GM19025 (cell line): ENCODE data around the gene PAX7.
"Not testable (repeated sequence)": the region's sequence is repeated elsewhere in the genome, so short reads cannot be mapped to it uniquely, and the experiment has no call there.

ENCODE experiments used
- ATAC-seq: cut with Tn5 transposase; IDR thresholded peaks from one replicate; pipeline ENCODE4 v1.9.1; 2021; ENCODE audit warnings: mild to moderate bottlenecking, low read depth, moderate library complexity; ENCODE audit not compliant: unreplicated experiment

PAX7 gene

DNA sequence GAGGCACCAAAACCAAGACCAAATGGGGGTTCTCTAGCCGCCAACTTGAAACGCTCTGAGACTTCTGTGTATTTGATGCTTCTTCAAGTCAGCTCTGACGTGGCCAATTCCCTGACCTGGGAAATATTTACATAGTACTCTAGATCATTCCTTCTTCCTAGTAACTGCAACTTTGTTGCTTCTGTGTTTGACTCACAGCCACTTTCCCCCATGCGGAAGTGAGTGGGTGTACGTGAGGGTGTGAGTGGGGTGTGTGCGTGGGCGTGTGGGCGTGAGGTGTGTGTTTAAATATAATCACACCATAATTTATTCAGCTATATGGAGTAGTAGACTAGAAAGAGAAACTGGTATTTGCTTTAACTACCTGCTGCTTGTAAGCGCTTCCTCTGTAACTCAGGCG, 117.8 kb downstream of the PAX7 start:
- ATAC-seq: no peak

DNA sequence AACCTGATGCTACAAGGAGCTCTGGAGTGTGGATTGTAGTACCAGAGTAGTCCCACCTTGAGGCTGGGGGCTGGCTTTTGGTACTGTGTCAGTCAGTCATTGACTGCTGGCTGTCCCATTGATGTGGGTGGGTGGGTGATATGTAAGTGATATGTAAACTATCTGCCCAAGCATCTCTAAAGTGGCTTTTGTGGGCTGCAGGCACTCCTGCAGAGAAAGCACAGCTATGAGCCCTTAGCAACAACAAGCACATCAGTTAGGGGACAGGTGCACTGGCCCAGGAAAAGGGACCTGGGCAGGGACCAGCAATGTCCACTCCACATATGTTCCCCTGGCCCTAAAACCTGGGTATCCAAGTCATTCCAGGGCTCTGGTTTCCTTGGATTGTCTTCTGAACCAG, 118.9 kb downstream of the PAX7 start:
- ATAC-seq: no peak

DNA sequence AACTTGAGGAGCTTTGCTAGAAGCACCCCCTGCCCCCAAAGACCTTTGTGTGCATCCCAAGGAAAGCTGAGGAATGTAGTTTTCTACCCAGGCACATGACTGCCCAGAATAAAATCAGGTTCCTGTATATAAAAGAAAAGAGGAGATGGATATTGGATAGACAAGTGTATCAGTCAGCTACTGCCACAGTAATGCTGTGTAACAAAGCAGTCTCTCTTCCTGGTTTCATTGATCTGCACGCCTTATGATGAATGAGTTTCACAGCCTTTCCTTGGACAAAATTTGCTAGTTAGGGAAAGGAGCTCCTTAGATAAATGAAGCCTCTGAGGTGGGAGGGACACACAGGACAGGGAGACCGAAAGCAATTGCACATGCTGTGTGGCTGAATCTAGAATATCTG, 120.0 kb downstream of the PAX7 start:
- ATAC-seq: no peak

DNA sequence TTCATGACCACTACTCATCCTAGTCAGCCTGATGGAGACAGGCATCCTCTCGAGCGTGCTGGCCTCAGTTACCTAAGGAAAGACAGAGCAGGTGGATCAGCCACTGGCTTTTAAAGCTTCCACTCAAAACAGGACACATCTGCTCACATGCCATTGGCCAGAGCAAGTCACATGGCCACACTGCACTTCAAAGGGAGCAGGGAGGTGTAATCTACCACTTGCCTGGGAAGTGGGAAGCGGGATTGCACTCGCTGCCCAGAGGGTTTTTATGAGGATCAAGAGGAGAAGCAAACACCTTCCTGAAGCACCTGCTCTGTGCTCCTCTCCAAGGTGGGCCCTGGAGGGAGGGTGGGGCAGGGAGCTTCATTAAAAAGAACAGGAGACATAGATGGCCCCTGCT, 120.8 kb downstream of the PAX7 start:
- no peak for ATAC-seq

DNA sequence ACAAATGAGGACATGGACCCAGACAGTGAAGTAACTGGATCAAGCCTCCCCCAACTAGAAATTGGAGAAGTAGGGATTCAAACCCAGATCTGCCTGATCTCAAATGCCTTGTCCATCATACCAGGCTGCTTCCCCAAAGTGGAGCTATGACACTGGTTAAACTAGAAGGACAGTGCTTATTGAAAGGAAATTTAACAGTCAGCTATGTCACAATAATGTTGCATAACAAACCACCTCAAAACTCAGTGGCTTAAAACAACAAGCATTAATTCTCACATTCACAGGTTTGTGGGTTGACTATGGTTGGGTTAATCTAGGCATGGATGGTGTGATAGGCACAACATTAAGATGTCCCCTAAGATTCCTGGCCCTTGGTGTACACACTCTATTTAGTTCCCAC, 121.8 kb downstream of the PAX7 start:
- no peak for ATAC-seq

DNA sequence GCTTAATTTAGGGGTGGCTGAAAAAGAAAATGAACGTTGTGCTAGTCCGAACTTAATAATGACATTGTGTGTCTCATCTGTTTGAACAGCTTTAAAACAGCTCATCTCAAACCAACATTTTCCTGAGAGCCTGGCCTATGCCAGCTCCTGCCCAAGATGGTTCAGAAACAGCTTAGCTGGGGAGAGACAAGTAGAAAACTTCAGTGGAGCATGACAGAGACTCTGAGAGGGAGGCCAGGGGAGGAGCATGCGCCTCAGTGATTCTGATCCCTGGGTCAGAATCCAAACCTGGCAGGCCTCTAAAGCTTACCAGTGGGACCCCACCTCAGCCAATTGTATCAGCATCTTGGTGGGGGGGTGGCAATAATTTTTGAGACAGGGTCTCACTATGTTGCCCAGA, 129.5 kb downstream of the PAX7 start:
- no peak for ATAC-seq

DNA sequence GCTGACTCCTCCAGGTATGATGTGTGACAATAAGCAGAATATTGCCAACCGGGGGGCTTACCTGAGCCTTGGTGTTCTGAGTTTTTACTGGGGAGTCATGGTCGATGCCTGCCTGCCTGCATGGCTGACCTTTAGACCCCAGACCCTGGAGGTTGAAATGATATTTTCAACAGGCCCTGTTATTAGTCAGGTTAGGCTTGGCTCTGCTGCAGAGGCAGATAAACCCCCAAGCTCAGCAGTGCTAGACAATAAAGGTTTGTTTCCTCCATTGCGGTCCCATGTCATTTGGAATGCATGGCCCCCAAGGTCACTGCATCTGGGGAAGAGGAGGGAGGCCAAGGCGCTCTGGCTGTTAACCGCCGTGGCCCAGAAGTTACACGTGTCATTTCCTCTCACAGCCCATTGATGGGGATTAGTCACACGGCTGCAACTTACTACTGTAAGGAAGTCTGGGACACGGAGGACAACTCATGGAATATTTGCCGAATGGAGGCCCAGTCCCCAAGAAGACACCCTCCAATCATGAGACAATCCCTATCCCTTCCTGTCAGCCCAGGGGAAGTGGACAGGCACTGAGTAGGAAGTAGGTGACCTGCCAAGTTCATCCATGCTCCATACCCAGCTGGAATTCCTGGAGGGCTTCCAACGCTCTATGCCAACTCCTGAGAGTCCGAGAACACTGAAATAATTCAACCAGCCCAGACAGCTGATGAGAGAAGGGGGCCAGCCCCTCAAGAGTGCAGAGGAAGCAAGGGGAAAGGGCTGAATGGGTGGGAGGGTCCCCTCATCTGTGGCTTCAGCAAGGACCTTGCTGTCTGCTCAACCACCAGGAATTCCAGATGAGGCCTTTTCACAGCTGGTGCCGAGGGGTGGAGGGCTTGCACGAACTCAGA, 131.5 kb downstream of the PAX7 start:
- no peak for ATAC-seq

DNA sequence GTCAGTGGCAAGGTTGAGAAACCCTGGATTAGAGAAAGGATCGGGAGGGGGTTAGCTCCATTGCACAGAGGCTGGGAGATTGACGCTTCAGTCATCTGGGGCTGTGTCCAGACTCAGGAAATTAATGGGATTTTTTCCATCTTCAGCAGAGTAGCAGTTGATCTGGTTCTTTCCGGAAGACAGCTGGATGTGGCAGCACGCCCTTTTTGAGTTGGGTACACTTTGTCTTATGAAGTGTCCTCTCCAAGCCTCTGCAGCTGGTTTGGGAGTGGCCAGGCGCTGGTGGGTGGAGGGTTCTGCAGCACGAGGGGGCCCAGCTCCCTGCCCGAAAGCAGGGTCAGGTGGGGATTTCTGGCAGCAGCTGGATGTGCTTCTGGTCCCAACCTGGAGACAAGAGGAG, 133.7 kb downstream of the PAX7 start:
- no peak for ATAC-seq

DNA sequence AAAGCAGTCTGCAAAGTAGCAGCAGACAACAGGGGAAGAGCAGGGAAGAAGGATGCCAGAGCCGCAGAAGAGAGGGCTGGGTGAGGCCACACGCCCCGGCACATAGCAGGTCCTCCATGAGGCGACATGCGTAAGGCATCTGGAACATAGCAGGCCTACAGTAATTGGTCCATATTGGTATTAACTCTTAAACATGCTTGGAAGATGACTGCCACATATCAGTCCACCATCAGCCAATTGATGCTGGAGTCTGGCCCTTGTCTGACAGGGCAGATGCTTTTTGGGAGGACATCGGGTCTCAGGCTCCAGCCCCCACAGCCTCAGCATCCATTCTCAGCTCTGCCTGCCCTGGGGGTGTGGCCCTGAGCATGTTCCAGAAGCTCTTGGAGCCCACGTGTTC, 135.1 kb downstream of the PAX7 start:
- ATAC-seq: no peak

DNA sequence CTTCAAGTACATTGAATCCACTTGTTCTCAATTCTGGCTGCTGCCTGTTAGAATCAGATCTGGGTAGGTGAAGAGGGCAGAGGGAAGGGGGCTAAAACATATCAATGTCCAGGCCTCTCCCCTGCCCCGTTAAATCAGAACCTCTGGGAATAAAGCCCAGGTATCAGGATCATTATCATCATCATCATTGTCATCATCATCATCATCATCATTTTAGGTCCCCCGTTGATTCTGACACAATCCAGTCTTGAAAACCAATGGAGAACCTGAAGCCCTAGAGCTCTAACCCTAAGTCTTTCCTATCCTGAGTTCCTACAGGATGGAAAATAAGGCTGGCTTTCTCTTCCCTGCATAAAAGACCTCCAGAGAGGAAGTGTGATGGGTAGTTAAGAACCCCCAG, 135.7 kb downstream of the PAX7 start:
- no peak for ATAC-seq

DNA sequence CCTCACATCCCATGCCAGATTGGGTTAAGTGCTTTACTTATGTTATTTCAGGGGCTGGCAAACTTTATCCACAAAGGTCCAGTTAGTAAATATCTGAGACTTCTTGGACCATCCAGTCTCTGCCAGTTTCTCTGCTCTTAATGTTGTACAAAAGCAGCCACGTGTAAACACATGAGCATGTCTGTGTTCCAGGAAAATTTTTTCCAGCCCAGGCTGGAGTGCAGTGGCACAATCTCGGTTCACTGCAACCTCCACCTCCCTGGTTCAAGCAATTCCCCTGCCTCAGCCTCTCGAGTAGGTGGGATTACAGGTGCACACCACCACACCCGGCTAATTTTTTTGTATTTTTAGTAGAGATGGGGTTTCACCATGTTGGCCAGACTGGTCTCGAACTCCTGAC, 136.9 kb downstream of the PAX7 start:
- not testable (repeated sequence) for ATAC-seq

DNA sequence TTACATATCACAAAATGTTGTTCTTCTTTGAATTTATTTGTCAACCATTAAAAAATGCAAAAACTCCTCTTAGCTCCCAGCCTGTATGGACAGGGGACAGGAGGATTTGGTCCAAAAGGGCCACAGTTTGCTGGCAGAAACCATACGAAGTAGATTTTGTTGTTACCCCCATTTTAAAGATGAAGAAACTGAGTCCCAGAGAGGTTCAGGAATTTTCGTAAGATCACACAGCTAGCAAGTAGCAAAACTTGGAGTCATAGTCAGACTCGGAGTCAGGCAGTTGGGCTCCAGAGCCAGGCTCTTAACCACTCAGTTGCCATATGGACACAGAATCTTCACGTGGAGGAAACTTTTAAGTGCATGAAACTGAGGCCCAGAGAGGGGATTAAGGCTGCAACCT, 137.4 kb downstream of the PAX7 start:
- no peak for ATAC-seq

DNA sequence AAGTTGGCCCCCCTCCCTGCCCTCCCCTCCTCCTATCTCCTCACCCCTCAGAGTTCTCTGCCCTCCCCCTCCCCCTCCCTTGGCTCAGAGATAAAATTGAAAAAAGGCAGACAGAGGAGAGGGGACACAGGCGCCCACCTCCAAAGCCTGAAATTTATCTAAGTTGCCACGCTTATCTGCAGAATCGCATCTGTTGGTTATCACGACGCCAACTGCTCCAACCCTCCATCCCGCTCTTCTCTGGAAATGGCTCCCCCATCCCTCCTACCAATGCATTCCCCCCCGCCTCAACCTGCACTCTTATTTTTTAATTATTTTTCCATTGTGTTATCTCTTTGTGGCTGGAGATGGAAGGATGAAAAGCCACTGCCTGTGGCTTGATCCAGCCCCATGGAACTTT, 138.5 kb downstream of the PAX7 start:
- no peak for ATAC-seq

DNA sequence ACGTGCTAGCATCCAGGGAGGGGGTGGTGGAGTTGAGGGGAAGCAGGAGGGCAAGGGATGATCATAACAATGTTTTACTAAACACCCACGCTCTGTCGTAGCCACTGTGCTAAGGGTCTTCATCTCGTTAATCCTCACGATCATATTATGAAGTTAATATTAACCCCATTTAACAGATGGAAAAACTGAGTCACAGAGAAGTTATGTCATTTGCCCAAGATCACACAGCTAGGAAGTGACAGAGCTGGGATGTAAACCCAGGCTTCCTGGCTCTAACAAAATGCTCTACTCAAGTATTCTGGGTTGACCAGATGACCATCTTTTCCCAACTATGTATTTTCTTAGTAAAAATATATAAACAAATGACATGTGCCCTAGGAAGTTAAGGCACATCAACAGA, 140.2 kb downstream of the PAX7 start:
- no peak for ATAC-seq

DNA sequence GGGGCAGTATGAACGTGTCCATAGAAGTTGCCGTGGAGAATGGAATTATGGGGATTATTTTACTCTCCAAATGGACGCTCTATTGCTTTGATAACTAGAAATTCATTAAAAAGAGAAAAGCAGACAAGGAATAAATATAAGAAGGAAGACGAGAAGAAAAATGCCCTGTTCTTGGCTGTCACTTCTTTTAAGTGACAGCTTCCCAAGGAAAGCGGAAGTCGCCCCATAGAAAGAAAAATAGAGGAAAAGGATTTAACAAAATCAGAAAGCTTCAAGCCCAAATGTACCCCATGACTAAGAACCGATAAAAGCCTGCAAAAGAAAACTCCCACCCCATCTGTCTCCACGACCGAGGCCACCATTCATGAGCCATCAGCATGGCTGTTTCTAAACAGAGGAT, 143.1 kb downstream of the PAX7 start:
- ATAC-seq: no peak

DNA sequence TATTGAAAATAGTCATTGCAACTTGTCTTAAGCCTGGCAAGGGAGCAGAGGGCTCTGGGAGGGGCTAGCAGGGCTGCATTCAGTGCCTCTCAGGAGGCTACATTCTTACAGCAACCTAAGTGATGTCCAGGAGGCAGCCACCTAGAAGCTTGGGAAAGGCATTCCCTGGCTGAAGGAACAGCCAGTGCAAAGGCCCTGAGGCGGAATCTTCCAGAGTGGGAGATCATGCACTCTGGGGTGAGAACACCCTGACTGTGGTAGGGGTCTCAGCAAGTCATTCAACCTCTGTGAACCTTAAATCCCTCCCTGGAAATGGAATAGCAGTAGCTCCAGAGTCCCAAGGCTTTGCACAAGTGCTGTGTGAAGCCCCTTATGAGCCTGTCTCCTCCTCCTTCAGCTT, 144.7 kb downstream of the PAX7 start:
- no peak for ATAC-seq

DNA sequence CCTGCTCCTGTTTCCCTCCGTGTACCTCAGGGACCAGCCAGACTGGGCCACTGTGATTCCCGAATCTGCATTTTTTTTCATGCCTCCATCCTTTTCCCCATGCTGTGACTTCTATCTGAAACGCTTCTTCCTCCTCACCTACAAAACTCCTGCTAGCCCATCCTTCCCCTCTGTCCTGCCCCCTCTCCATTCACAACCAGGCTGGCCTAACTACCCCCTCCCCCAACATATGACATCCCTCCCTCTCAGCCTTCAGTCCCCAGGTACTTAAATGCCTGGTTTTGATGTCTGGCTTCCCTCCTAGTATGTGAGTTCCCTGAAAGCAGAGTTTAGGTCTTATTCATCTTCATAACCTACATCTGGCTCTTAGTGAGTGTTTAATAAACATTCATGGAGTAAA, 146.1 kb downstream of the PAX7 start:
- no peak for ATAC-seq

DNA sequence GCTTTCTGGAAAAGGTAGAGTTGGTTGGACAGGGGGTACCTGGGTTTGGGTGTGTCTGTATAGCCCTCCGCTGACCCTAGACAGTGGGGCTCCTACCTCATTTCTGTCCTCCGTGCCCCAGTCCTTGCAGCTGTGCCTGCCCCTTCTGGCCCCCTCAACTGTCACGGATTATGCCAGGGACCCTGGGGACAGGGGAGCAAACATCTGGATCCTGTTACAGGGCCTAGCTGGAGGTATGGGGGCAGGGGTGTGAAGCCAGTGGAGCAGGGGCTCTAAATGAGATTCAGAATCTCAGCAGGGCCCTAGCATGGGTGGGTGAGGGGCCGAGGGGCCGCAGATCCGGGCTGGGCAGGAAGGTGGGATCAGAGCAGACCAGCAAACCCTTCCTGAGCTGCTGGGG, 147.8 kb downstream of the PAX7 start:
- no peak for ATAC-seq

DNA sequence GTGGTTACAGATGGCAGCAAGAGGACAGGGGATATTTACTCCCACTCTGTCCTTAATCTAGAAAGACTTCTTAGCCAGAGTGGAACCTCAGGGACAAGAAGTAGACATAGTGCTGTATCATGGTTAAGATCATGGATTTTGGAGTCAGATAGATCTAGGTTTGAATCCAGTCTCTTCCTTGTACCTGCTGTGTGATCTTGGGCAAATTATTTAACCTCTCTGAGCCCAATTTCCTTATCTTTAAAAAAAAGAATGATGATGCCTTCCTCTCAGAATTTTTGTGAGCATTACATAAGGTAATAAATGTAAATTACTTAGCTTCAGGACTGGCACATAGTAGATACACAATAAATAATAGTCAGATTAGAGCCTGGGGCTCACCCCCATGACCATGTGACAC, 150.4 kb downstream of the PAX7 start:
- no peak for ATAC-seq

DNA sequence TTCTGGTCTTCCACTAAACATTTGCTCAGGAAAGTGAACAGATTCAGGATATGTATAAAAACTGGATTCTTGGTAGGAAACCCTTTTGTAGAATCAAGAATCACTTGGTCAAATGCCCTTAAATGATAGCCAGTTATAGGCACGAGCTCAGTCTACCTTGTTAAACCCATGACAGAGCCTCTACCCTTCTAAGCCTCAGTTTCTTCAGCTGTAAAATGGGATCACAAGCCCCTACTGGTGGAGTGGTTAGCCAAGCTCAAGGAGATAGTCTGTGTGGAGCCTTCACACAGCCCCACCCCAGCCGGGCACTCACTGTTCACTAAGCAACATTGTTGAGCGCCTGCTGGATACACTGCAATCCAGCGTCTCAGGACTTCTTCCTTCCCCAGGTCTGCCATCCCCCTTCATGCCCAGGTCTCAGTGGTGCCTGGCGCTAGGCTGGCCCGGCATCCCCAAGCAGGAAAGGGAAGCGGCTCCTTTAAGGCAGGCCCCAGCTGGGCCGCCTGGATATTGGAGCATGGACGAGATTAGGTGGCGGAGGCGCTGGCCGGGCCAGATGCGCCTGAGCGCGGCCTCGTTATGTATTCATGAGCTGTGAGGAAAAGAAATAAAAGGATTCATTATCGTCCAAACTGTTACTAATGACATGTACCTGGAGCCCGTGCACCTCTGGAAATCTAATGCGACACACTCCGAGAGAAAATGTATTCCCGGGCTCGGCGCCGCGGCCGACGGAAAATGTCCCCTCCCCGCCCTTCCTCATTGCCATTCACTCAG, 153.2 kb downstream of the PAX7 start:
- no peak for ATAC-seq

DNA sequence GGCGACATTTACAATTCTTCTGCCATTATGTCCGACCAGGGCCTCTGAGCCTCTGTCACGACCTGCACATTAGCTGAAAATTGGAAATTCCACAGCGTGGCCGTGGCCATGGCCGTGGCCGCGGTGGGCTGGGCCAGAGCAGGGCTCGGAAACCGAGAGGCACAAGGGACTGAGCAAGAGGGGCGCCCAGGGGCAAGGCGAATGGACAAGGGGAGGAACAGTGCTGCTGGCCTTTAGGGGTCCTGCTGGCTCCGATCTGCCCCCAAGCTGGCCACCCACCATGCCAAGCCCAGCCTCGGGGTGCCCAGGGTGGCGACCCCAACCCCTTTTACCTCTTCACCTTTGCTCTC, 153.8 kb downstream of the PAX7 start:
- ATAC-seq: no peak

DNA sequence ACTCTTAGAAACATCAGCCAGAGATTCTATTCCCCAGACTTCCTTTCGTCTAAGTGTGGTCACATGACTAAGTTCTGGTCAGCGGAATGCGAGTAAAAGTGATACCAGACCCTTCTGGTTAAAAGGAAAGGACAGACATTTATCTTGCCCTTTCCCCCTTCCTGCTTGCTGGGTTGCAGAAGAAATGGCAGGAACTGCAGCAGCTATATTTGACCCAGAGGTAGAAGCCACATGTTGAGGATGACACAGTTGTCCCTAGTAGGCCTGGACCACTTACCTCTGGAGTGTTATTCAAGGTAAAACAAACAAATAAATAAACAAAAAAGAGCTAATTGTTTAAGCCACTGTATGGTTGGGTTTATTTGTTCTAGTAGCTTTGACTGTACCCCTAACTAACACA, 155.5 kb downstream of the PAX7 start:
- no peak for ATAC-seq
